Activated B cell treated with CpG ODN at 0.5 μM for 24 hours (primary cell): Measurements from ENCODE around the gene GABBR1. TPM values are rescaled to one million over a fixed set of nuclear protein-coding genes. Genes with fewer than 3 reads are reported as not detected.

Source experiments
- ATAC-seq: fragments of 200-7000 bp; cut with Tn5 transposase; one replicate; pipeline ENCODE4 v1.10.0; 2021; ENCODE audit warnings: low read depth, mild to moderate bottlenecking, moderate library complexity
- CTCF ChIA-PET: fragments of 350-600 bp; sonication (Branson Sonifier 250); formaldehyde crosslinking; loops from one replicate; lab custom pipeline; 2021; ENCODE audit warnings: antibody characterized with exemption; lab: Charles Lee
- POLR2A ChIA-PET: fragments of 350-600 bp; sonication (Branson Sonifier 250); formaldehyde crosslinking; loops from one replicate; lab custom pipeline; 2021; ENCODE audit warnings: antibody characterized with exemption; lab: Charles Lee
- DNase-seq: peaks from one replicate; pipeline ENCODE4 v3.0.0; 2022
- H3K27ac Mint-ChIP-seq: one replicate; pipeline ENCODE4 v1.8.0; 2020; ENCODE audit warnings: mixed read lengths
- H3K27me3 Mint-ChIP-seq: one replicate; pipeline ENCODE4 v1.8.0; 2021; ENCODE audit warnings: mixed read lengths
- H3K36me3 Mint-ChIP-seq: one replicate; pipeline ENCODE4 v1.8.0; 2021; ENCODE audit warnings: low read depth, mixed read lengths
- H3K4me1 Mint-ChIP-seq: one replicate; pipeline ENCODE4 v1.8.0; 2021; ENCODE audit warnings: mixed read lengths
- H3K4me3 Mint-ChIP-seq: one replicate; pipeline ENCODE4 v1.8.0; 2020; ENCODE audit warnings: mild to moderate bottlenecking, mixed read lengths
- H3K9me3 Mint-ChIP-seq: one replicate; pipeline ENCODE4 v1.8.0; 2020; ENCODE audit warnings: mixed read lengths
- CTCF ChIP-seq: fragments of 200-600 bp; IDR thresholded peaks from one replicate; pipeline ENCODE4 v1.8.0; 2022; ENCODE audit warnings: antibody characterized with exemption, mild to moderate bottlenecking
- intact Hi-C: fragments of 100-400 bp; cut with micrococcal nuclease; formaldehyde crosslinking; loops from one replicate; pipeline ENCODE4 v1.15.1; 2024
- total RNA-seq: library from RNA; stranded (reverse); gene quantifications from 2 replicates; pipeline ENCODE4 v1.2.3, GENCODE V29; 2022

GABBR1 gene
- total RNA-seq, 1 donor from 2014 or later: 117 TPM

- DNase-seq (peak; percentile 42), ATAC-seq (peak; percentile 60)
- ChIA-PET POLR2A (interaction anchor here (0.8 kb wide), 1 partner anchor 13 kb away, joined by 3 read pairs; no protein-coding TSS in a partner anchor), CTCF (no interaction called here)
- TF ChIP-seq CTCF: no peak
- Mint-ChIP-seq H3K27ac (no peak overlapping the region), H3K36me3 (no peaks in the 10 kb centered on the region), H3K9me3 (no peaks in the 10 kb centered on the region), H3K27me3 (peaks cover 38% of the 10 kb centered on the region), H3K4me1 (peaks cover 13% of the 10 kb centered on the region), H3K4me3 (peak overlapping the region; percentile 86)
- intact Hi-C loops: loop anchor here (5.0 kb wide), 1 partner anchor 99 kb away; no protein-coding TSS in a partner anchor
Observed at GRCh38 chr6:29553268-29554057, 79.5 kb downstream of the GABBR1 start.

GRCh38 chr6:29552512-29553051, 80.4 kb downstream of the GABBR1 start:
- H3K4me1 Mint-ChIP-seq: peaks cover 13% of the 10 kb centered on the region
- ChIA-PET CTCF (interaction anchor here (1.9 kb wide), 1 partner anchor 37 kb away, joined by 5 read pairs; no protein-coding TSS in a partner anchor), POLR2A (interaction anchor here (0.8 kb wide), 1 partner anchor 12 kb away, joined by 3 read pairs; no protein-coding TSS in a partner anchor)
- TF ChIP-seq CTCF: no peak
- ATAC-seq: peak; percentile 87
- H3K27ac Mint-ChIP-seq: no peak overlapping the region
- DNase-seq: no peak
- intact Hi-C loops: loop anchor here (5.0 kb wide), 1 partner anchor 100 kb away; no protein-coding TSS in a partner anchor
- H3K27me3 Mint-ChIP-seq: peaks cover 41% of the 10 kb centered on the region
- H3K36me3 Mint-ChIP-seq: no peaks in the 10 kb centered on the region
- H3K4me3 Mint-ChIP-seq: peak overlapping the region; percentile 86
- H3K9me3 Mint-ChIP-seq: no peaks in the 10 kb centered on the region

- no peak for ATAC-seq
- no peak for TF ChIP-seq CTCF
- ChIA-PET POLR2A (no interaction called here), CTCF (no interaction called here)
- Mint-ChIP-seq H3K36me3 (no peaks in the 10 kb centered on the region), H3K4me3 (no peak overlapping the region), H3K27ac (no peak overlapping the region), H3K9me3 (no peaks in the 10 kb centered on the region), H3K27me3 (peaks cover 19% of the 10 kb centered on the region), H3K4me1 (peaks cover under 1% of the 10 kb centered on the region)
- intact Hi-C loops: no loop called here
- DNase-seq: no peak
Observed at GRCh38 chr6:29547573-29547972, 85.4 kb downstream of the GABBR1 start.

GRCh38 chr6:29537714-29538403, 95.1 kb downstream of the GABBR1 start:
- H3K27me3 Mint-ChIP-seq: peaks cover 18% of the 10 kb centered on the region
- no peak for DNase-seq
- ATAC-seq: no peak
- TF ChIP-seq CTCF: no peak
- POLR2A ChIA-PET: no interaction called here
- intact Hi-C loops: no loop called here
- CTCF ChIA-PET: no interaction called here
- H3K9me3 Mint-ChIP-seq: no peaks in the 10 kb centered on the region
- no peaks in the 10 kb centered on the region for H3K4me1 Mint-ChIP-seq
- H3K4me3 Mint-ChIP-seq: no peak overlapping the region
- H3K36me3 Mint-ChIP-seq: no peaks in the 10 kb centered on the region
- no peak overlapping the region for H3K27ac Mint-ChIP-seq
